GM19238 (cell line): Measurements from ENCODE around the gene TPRG1L.

Source experiments
- DNase-seq: peaks from one replicate; pipeline ENCODE4 v3.0.0; 2011; ENCODE audit warnings: low spot score; ENCODE audit not compliant: insufficient read length

Gene TPRG1L

DNA sequence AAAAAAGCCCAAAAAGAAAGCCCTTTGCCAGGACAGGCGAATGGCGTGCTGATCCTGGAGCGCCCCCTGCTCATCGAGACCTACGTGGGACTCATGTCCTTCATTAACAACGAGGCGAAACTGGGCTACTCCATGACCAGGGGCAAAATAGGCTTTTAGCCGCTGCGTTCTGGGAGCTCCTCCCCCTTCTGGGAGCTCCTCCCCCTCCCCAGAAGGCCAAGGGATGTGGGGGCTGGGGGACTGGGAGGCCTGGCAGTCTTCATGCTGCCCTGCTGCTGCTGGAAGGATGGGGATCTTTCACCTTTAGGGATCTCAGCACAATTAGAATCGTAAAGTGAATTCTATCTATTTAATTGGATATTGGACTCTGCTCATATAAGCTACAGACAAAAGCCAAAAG is 3.6 kb downstream of the TPRG1L start:
- no peak for DNase-seq

DNA sequence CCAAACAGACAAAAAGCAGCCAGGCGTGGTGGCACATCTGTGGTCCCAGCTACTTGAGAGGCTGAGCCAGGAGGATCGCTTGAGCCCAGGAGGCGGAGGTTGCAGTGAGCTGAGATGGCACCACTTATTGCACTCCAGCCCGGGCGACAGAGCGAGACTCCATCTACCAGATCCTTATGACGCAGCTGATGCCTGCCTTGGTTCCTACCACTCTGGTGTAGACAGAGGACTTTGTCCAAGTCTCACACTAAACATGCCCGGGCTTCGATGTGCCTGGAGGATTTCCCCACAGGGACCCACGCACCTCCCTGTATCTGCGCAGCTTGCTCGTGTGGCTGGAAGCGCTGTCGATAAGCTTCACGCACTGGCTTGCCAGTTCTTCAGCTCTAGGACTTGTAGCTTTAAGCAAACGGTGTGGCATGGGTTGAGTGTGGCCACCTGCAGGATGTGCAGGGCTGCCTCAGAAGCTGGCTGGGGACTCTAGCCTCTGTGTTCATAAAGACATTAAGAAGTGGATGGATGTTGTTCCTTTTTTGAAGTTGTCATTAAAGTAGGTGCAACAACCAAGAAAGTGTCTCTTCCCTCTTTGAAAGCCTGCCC is 4.8 kb downstream of the TPRG1L start:
- DNase-seq = no peak

DNA sequence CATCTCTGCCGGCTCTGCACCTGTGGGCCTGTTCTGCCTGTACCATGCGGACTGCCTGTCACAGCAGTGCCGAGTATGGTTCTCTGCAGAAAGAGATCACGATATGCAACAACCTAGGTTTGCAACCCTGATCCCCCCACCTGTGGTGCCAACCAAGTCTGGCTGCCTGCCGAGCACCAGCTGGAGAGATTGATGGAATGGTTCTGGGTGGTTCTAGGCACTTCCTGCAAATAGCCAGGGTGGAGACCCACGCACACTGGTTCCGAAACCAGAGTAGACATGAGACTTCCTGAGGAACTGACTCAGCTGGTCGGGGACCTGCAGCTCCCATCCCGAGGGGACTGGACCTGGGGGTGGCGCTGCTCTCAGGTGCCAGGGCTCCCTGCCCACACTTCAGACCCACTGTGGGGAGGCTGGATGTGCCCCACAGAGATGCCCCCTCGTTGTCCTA is 5.4 kb downstream of the TPRG1L start:
- DNase-seq = no peak

DNA sequence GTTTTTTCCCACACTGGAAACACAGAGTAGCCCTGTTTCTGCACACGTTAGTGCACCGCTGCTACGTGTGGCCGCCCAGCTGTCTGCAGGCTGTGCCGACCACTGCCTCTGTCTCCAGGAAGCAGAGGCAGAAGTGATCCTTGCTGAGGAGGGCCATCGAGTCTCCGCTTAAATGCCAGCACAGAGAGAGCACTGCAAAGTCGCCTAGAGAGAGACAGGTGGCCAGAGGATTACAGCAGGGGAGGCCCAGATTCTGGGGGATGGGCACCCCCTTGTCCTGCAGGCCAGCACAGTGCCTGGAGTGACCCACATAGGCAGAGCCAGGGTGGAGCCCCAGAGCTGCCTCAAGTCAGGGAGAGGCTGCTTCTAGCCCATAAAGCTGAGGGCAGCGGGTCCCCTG is 6.1 kb downstream of the TPRG1L start:
- DNase-seq = no peak

DNA sequence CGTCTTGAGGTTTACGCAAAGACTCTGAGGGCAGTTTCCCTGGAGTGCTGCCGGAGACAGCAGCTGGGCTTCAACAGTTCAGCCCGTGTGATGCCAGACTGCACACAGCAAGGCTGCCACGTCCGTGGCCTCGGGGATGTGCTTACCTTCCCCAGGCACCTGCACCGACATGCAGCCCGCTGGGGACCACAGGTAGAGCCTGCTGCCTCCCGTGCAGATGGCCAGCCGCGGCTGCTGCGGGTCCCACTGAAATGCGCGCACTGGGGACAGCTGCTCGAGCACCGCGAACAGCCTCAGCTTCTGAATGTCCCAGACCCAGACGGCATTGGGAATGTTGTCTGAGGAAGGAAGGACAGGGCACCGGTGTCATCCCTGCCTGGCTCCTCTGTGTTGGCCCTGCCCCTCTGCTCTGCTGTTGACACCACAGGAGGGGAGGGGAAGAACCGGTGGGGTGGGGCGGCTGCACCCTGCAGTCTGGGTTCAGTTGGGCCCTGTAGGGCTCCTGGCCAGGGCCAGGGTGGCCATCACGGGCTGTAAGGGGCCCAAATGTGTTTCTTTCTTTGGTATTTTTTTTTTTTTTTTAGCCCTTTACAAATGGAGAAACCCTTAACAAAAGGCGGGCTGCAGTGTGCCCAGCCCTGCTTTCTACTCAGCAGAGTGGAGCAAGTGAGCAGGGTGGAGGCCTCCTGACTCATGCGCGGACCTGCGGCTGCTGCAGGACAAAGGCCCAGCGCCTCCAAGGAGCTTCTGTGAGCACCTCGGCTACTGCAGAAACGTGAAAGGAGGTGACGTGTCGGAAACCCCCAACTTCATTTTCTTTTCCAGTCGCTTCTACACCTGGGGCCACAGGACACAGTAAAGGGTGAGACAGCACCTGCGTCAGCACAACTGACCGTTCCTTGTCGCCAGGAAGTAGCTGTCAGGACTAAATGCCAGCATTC is 6.8 kb downstream of the TPRG1L start:
- DNase-seq = no peak

DNA sequence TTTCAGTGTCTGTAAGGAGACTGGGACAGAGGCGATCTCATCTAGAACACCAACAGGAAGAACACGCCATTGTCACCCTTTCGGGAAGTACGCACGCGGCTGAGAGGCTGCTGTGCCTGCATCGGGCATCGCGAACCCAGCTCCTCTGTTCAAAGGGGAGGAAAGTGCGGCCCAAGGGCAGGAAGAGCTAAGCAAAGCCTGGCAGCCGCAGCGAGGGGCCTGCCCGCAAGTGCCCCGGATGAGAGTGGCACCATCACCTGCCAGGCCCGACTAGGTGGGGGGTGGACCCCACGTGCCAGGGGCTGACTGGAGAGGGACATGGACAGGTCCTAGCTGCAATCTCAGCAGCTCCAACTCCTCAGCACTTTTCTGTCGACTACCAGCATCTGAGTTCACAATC is 7.5 kb downstream of the TPRG1L start:
- no peak for DNase-seq

DNA sequence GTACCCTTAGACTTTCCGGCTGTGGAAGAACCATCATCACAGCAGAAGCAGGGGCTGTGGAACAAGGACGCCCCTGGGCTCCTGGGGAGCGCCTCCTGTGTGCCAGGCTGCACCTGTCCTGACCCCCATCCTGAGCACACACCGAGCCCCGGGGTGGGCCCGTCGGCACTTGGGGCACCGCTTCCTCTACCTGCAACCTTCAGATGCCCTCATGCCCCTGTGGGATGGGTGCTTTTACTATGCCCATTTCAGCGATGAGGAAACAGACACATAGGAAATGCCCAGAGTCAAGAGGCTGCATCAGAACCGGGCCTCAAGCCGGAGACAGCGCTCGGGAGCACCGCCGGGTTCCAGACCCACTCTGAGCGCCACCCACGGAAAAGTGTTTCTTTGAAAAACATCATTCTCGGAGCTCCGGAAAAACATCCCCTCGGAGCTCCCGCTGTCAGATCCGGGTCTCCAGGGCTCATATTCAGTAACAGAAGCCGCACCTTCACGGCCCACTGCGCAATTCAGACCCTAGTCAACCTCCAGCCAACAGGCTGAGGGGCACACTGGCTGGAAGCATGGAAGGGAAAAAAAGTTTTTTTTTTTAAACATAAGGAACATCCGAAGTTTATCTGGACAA is 8.0 kb downstream of the TPRG1L start:
- no peak for DNase-seq

DNA sequence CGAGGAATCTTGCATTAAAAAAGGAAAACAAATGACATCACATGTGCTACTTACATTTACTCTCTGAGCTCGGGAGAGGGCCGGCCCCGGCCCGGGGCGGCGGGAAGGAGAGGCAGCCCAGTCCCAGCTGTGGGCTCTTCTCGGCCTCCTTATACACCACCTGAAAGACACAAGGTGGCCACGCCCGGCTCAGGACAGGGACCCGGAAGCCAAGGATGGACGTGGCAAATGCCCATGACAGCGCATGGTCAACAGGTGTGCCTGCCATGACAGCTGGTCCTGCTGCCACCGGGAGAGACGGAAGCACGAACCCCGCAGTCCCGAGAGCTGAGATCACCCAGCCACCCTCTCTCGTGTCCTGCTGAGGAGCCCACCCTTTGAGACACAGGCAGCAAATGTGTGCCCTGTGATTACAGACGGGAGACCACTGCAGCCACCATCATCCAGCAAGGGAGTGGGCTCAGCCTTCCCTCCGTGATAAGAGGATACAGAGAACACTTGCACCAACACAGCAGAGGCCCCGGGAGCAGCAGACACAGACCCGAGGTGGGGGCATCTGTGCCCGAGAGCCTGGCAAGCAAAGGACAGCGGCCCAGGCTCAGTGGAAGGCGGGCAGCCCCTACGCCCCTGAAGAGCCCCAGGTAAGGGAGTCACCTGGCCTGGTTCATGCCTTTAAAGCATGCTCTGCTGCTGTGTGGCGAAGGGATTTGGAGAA is 8.7 kb downstream of the TPRG1L start:
- DNase-seq = no peak

DNA sequence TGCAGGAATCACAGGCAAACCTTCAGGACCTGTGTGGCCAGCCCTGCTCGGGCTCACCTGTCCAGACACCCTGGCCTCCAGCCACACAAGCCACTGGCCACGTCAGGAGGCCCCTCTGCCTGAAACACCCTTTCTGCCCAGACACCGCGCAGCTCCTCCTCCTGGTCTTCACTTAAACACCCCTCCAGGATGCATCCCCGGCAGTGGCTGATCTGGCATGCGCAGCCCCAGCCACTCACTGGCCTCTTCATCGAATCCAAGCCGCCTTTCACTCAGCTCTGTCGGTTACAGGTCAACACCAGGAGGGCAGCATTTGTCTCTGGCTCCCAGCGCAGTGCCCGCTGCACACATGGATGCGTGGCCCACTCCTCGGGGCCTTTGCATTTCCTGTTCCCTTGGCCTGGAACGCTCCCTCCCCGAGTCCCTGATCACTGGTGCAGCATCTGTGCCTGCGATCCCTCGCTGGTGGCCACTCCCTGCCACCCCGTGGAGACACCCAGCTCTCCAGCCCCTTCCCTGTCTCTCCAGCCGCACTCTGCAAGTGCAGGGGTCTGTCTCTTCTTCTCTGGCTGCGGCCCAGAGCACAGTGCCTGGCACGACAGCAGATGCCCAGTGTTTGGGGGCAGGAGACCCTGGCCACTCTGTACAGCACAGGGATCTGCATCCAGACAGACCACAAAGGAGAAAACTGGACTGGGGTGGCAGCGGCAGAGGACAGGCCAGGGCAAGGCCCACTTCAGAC is 9.4 kb downstream of the TPRG1L start:
- no peak for DNase-seq

DNA sequence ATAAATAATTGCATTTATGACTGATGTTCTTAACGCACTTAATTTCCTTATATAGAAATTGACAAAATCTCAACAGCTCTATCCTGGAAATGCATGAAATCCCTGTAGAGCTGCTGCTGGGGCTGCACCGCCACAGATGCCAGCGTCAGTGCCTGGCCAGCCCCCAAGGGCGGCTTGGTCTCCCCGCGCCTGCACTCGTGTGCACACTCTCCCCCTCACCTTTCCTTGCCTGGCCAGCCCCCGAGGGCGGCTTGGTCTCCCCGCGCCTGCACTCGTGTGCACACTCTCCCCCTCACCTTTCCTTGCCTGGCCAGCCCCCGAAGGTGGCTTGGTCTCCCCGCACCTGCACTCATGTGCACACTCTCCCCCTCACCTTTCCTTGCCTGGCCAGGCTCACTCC is 11.3 kb downstream of the TPRG1L start:
- DNase-seq = no peak

DNA sequence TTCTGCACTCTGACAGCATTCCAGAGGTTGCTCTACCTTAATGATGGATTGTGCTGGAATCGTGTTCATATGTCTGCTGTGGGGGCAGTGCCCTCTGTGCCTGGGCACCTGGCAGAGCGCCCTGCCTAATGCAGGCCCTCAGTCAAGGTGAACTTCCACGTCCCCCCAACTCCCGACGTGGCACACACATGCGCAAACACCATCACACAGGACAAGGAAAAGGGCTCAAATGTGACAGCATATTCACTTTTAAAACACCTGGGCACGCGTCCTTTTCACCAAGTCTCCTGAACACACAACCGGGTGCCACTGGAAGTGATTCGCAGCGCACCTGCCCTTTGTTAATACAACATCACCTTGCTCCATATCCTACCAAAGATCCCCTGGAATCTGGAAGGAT is 11.7 kb downstream of the TPRG1L start:
- DNase-seq = no peak

DNA sequence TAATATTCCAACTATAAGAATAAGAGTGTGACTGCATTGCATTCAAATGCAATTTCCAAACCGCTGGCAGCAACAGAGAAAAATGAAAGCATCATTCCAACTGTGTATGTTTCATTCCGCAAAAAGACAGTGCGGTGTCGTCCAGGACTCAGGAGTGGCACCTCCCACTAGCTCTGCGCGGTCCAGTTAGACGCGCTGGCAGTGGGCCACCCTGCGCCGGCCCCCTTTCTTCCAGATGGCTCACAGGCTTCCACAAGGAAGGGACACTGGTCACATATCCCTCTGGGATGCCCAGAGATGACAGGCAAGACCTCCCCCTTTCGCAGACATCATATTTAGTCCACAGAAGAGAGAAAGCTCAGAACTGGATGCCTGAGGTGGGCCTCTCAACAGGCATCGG is 13.2 kb downstream of the TPRG1L start:
- DNase-seq = no peak

DNA sequence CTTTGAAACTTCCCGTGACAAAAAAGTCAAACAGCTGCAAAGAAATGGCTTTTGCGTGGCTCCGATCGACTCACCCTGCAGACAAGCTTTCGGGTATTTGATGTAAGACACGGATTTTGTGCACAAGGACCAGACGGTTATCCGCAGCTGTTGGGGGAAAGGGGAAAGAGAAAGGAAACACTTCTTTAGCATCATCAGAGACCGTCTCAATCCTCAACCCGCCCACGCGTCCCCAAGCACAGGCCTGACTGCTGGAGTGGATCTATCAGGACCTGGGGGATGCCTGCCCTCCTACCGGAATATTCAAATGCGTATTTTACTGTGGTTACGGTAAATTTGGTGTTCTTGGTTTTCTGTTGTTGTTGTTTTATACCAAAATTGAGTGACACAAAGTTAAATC is 13.9 kb downstream of the TPRG1L start:
- no peak for DNase-seq

DNA sequence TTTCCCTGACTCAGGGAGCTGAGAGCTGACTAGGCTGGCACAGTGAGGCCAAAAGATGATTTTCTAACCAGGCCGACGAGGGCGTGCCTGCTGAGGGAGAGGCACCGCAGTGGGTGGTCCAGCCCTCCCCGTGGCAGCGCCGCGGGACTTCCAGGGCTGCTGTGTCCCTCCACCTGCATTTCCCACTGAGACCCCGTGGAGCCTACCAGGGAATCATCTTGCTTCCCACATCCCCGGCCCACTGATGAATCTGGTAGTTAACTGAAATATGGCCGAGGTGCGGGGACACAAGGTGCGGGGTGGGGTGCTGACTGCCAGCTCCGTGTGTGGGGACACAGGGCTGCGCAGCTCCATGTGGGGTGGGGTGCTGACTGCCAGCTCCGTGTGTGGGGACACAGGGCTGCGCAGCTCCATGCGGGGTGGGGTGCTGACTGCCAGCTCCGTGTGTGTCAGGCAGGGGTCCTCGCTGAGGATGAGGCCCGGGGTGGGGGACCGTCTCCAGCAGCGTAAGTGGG is 14.6 kb downstream of the TPRG1L start:
- no peak for DNase-seq

DNA sequence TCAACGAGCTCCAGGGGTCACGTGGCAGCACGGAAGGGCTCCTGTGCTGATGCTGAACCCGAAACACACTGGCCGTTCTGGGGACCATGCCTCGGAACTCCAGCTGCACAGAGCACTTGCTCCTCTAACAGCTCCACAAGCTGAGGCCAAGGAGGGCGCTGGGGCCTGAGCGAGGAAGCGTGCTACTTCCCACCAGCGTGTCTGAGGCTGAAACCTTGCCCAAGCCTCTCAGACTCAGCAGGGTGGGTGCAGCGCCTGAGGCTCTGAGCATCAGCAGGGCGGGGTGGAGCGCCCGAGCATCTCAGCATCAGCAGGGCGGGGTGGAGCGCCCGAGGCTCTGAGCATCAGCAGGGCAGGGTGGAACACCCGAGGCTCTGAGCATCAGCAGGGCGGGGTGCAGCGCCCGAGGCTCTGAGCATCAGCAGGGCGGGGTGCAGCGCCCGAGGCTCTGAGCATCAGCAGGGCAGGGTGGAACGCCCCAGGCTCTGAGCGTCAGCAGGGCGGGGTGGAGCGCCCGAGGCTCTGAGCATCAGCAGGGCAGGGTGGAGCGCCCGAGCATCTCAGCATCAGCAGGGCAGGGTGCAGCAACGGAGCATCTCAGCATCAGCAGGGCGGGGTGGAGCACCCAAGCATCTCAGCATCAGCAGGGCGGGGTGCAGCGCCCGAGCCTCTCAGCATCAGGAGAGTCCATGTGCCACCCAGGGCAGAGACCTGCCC is 15.5 kb downstream of the TPRG1L start:
- DNase-seq = no peak

DNA sequence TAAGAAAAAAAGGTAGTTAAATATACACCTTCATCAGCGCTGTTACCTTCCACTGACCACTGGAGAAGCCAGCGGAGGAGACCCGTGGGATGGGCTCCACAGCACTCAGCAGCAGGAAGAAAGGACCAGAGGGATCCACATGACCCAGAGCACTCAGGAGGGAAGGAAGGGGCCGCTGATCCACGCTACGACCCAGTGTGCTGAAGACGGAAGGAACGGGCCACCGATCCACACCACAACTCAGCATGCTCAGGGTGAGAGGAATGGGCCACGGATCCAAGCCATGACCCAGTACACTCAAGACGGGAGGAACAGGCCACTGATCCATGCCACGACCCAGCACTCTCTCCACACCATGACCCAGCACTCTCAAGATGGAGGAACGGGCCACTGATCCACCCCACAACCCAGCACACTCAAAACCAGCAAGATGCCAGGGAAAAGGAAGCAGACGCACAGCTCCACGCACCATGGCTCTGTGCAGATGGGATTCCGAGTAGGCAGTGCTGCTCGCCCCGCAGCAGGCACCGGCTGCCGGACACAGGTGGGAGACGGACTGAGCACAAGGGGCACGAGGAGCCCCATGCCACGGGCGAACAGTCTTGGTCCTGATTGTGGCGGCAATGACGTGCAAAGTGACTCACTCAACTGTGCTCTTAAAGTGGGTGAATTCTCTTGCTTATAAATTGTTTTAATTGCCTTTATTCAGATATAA is 16.4 kb downstream of the TPRG1L start:
- no peak for DNase-seq

DNA sequence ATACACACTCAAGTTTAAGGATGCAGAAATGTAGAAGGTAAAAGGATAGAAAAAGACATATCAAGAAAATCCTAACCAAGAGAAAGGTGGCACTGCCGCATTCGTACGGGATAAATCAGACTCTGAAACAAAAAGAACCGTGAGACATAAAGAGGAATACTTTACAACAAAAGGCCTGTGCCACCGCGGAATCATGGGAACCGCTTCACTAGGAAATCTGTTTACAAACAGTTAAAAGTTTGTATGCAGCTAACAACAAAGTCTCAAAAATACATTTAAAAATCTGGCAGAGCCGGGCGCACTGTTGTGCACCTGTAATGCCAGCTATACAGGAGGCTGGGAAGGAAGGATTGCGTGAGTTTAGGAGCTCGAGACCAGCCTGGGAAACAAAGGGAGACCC is 17.0 kb downstream of the TPRG1L start:
- no peak for DNase-seq

DNA sequence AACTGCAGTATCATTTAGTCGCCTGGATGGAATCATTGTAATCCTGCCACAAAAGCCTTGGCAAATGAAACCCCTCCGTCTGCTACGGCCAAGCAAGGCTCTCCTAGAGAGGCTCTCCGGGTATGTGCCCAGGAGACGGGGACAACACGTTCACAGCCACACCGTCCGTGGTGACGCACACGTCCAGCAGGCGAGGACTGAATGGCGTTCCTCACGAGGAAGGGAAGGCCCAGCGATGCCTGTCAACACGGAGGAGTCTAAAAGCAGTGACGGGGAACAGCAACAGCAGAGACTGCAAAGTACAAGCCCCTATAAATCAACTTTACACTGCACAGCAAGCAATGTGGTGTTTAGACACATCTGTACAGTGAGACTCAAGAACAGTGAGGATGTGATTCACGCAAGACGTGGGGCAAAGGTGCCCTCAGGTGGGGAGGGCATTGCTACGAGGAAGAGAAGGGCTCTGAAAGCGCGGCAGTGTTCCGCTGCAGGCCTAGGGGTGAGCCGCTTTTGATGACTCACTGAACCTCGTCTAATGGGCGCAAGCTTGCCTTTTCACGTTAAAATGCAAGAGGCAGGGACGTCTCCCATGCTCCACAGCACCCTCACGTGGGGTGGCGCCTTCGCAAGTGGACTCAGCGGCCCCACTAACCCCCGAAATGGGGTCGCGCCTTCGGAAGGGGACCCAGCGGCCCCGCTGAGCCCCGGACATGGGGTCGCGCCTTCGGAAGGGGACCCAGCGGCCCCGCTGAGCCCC is 18.3 kb downstream of the TPRG1L start:
- DNase-seq = no peak

DNA sequence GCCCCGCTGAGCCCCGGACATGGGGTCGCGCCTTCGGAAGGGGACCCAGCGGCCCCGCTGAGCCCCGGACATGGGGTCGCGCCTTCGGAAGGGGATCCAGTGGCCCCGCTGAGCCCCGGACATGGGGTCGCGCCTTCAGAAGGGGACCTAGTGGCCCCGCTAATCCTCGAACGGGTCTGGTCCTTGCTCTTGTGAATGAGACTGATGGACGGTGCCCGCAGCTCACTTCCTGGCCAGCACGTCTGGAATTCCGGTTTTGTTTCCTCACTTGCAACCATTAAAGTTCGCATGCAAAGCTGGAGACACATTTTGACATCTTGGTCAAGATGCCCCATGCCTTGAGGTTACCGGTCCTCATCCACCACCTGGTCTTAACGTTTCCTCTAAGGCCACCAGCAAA is 19.5 kb downstream of the TPRG1L start:
- no peak for DNase-seq
